Effector CD8-positive, alpha-beta T cell (primary cell): ENCODE data around the gene CLPTM1L.

Experiments used
- DNase-seq: peaks from one replicate; lab custom pipeline; 2025; lab: John Stamatoyannopoulos, UW
- total RNA-seq, 4 experiments: gene quantifications; one replicate each; lab custom pipeline; 2026; lab: John Stamatoyannopoulos, UW

The CLPTM1L gene, protein sequence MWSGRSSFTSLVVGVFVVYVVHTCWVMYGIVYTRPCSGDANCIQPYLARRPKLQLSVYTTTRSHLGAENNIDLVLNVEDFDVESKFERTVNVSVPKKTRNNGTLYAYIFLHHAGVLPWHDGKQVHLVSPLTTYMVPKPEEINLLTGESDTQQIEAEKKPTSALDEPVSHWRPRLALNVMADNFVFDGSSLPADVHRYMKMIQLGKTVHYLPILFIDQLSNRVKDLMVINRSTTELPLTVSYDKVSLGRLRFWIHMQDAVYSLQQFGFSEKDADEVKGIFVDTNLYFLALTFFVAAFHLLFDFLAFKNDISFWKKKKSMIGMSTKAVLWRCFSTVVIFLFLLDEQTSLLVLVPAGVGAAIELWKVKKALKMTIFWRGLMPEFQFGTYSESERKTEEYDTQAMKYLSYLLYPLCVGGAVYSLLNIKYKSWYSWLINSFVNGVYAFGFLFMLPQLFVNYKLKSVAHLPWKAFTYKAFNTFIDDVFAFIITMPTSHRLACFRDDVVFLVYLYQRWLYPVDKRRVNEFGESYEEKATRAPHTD
- 94.2 to 145 (median 102) reads per million in 4 experiments for total RNA-seq

DNA sequence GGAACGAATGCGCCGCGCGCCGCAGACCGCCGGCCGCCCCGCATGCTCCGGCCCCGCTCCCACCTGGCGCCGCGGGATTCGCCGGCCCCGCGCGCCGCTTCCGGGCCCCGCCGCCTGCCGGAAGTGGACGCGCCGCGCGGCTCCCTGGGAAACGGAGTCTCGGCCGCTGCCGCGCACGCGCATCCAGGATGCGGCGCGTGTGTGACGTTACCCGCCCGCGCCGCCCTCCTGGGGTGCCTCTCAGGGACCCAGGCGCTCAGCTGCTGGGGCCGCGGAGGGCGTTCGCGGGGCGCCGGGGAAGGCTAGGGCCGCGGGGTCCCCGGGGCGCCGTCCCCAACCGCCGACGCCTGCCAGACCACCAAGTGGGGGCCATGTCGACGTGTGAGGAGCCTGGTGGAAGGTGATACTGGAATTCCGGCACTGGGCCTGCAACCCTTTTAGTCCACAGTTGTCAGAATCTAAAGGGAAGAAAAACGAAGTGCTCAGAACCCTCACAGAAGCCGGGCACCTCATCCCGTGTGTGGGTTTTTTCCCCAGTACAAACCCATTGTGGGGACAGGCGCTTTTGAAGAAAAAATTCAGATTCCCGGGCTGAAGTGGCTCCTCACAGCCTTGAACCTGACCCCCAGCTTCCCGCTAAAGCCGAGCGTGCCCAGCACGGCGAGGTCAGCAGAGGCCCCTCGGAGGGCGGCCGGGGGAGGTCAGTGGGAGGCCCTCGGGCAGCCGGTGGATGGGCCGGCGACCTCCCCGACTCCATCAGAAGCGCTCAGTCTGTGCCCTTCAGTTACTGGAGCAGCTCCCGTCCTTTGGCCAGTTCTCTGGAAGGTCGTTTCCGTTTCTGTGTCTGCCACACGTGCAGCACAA is at the start of gene CLPTM1L:
Gene CLPTM1L (minus strand): TSS at position 125 of the 864 bp plus-strand sequence. CDS start 258 bp downstream, outside the sequence.
- DNase-seq: peak; percentile 82

DNA sequence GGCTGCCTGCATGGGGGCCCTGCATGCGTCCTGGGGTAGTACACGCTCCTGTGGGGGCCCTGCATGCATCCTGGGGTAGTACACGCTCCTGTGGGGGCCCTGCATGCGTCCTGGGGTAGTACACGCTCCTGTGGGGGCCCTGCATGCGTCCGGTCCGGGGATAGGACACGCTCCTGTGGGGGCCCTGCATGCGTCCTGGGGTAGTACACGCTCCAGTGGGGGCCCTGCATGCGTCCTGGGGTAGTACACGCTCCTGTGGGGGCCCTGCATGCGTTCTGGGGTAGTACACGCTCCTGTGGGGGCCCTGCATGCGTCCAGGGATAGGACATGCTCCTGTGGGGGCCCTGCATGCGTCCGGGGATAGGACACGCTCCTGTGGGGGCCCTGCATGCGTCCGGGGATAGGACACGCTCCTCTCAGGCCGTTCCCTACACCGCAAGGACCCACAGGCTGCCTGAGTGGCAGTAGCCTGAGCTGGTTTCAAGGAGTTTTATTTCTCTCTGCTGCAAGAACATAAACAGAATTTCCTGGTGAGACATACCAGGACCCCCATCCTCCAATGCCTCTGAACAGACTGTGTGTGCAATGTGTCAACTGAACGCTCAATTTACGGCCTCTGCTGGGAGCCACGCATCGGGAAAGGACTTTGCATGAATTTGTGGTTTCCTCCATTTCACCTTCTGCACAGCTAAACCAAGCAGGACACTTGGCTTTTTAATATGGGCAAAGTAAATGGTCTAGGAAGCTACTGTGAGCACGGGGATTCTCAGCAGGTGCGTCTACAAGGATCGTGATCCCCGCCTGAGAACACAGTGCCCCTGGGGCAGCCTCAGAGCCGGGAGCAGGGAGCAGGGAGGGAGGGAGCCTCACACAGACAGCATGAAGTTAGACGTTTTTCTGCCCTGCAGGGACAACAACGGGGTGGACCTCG is 48.9 kb upstream of the CLPTM1L start:
- DNase-seq: no peak

DNA sequence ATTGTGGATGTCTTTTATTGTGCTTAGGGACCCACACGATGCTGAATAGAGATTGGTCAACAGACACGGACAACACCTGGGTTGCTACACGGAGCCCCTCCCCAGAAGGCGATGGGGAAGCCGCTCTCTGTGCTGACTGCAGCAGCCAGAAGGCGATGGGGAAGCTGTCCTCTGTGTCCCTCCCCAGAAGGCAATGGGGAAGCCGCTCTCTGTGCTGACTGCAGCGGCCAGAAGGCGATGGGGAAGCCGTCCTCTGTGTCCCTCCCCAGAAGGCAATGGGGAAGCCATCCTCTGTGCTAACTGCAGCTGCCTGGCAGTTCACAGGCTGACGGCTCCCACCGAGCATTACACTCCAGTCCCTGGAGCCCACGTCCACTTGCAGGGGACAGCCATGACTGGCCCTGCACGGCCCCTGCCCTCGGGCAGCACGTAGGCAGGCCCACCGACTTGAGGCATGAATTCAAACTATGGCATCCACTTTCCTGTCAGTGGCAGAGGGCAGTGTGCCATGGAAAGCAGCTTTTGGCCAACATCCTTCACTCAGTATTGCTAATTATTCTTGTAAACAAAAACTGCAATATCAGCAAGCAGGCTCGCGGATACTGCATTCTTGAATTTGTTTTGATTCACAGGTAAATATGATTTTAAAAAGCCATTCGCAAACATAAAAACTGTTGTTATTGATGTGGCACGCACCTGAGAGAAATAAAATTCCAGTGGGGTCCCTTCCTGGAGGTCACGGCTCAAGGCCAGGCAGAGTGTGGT is 48.1 kb upstream of the CLPTM1L start:
- DNase-seq: no peak

DNA sequence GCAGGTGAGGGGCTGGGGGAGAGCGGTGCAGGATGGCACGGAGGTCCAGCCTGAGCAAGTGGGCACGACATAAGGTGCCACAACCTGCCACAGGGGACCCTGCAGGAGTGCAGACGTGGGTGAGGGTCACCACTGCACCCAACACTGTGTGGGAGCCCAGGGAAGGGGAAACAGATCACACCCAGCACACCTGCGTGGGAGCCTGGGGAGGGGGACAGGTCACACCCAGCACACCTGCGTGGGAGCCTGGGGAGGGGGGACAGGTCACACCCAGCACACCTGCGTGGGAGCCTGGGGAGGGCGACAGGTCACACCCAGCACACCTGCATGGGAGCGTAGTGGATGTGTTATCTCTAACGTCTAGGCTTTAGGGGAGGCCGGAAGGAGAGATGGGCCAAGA is 47.4 kb upstream of the CLPTM1L start:
- no peak for DNase-seq

DNA sequence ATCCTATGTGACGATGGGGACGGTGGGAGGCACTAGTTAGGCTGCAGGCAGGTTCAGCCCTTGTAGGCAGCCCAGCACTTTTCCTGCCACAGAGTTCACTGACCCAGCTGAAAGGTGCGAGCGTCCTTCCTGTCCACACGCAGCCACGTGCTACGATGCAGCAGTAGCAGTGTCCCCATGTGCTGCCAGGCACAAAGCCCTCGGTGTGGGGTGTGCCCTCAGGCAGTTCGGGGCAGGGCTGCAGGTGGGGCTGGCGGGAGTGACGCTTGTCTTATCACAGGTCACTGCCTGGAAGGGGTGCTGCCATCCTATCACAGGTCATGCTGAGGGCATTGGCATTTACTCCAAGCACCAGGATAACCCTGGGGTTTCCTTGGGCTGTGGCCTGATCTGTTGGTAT is 46.8 kb upstream of the CLPTM1L start:
- DNase-seq: no peak

DNA sequence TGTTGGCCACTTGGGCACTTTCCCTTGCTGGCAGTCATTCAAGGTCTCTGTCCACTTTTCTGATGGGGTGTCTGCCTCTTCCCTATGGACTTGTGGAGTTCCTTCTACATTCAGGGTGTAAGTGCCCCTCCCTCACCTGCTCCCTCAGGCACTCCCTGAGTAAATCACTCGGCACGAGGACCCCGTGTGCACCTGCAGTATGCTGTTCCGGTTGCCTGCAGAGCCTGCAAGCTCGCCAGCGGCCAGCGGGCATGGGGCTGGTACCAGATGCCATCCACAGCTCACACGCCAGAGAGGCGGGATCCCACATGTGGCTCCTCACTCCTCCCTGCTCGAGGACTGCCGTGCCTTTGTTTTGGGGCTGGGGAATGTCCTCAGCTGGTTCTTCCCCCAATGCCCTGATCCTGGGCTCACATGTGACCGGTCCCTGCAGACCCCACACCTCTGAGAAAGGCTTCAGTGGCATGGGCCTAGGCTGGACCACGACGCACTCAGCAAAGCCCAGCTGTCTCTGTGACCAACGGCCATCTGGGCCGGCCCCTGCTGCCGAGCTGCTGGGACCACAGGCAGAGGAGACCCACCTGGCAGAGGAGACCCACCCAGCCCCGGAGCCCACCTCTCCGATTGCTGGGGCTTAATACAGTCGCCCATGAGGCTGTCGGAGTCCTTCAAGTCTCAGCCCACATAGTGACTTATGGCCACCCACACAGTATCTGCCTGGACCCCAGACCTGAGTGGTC is 46.1 kb upstream of the CLPTM1L start:
- no peak for DNase-seq

DNA sequence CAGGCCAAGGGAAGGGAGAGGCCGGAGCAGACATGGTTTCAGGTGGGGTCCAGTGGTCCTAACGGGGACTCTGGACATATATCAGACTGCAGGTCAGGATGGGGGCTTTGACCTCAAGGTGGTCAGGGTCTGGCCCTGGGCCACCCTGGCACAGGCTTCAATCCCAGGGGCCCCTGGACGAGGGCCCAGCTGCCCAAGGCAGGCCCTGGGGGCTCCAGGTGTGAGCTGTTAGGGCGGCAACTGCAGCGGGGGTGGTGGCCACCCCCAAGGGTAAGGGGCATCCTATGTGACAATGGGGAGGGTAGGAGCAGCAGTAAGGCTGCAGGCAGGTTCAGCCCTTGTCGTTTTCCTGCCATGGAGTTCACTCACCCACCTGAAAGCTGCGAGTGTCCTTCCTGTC is 45.4 kb upstream of the CLPTM1L start:
- no peak for DNase-seq

DNA sequence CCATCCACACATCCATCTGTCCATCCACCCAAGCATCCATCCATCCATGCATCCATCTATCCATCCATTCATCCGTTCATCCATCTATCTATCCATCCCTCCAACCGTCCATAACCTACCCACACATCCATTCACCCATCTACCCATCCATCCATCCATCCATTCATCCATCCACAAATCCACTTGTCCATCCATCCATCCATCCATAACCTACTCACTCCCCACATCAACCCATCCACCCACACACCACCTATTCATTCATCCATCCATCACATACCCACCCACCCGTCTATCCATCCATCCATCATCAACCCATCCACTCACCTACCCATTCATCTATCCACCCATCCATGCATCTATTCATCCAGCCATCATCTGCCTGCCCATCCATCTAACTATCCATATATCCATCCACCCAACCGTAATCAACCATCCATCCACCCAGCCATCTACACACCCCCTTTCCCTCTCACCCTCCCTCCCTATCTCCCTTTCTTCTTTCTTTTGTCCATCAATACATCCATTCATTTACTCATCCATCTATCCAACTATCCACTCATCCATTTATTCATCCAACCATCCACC is 43.6 kb upstream of the CLPTM1L start:
- no peak for DNase-seq

DNA sequence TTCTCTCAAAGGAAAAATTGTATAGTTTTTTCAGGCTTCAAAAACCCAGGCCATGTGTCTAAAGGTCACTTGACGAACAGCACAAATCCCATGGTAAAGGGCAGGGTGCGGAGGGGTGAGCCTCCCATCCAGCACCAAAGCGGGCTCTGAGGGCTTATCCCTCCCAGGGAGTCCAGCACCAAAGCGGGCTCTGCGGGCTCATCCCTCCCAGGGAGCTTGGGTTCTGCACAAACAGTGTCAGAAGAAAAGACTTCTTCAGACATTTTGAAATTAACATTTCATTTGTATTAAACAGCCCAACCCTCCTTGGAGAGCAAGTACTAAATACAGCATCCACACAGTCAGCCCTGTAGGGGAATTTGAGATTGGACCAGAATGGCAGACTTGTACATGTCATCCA is 43.0 kb upstream of the CLPTM1L start:
- no peak for DNase-seq

DNA sequence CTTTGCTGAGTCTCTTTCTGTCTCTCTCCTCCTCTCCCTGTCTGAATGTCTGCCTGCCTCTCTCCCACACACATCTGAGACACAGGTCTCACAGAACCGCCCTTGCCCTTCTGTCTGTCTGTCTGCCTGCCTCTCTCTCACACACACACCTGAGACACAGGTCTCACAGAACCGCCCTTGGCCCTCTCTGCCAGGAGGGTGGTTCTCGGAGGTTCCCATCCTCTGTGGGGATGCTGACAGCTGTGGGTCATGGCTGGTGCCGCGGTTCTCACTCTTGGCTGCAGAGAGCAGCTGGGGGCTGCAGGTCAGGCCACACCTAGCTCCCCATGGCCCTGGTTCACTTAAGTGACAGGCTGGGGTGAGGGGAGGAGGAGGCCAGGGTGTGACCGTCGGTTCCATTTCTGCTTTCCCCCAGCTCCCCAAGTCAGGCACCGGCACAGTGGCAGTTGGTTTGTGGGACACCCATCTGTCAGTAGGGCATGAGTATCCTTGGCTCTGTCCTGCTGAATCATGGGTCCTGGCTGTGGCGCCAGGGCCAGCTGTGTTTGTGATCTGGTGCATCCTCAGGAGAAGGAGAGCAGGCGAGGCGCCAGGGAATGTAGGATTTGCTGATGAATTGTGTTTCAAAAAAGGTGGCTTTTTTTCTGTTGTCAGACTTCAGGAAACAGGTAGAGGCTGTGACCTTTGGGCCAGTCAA is 42.3 kb upstream of the CLPTM1L start:
- DNase-seq: no peak

DNA sequence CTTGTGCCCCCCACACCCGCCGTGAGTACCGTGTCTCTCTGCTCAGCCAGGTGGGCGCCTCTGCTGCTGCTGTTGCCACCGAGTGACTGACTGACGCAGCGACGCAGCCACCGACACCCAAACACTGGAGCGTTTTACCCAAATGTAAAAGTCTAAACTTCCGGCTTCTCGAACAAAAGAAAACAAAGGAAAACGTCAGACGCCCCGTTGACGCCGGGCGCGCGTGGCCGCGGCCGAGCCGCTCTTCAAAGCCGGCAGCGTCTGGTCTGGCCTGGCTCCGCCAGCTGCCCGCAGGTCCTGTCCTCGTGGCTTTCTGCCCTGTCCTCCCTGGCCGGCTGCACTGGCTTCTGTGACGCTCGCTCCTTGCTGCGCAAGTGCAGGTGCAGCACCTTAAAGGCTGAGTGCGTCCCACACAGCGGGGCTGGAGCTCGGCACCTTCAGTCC is 41.4 kb upstream of the CLPTM1L start:
- DNase-seq: peak; percentile 56

DNA sequence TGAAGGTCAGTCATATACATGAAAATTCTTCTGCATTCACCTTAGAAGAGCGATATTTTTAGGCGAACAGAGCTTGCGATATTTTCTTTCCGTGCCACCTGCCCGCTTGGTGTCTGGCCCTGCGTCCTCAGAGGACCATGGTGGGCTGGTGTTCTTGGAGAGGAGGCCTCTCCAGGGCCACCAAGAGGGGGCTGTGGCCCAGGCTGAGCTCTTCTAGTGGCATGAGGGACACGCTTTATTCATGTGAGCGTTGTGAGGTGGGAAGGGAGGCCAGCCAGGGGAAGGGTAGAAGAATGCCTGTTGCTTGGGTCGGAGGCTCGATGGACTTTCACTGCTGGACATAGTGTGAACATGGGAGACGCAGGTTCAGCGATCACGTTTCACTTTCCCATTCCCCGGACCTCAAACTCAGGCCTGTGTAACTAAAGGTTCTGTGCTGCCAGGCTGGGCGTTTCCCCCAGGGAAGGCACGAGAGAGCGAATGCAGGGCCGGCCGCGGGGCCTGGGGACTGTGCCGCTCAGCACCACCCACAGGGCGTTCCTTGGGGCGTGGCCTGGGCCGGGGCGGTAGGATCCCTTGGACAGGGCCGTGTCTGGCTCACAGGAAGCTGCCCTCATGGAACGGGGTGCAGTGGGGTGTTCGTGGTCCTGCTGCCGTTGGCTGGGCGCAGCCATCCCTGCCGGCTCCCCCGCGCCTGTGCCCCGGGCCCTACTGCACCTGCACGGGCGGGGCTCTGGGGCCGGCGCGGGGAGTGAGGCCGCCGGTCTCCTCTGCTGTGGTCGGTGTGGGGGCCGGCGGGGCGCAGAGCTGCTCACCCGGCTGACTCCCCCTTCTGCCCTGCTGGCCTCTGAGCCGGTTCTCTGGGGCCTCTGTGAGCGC is 40.7 kb upstream of the CLPTM1L start:
- DNase-seq: peak; percentile 69

DNA sequence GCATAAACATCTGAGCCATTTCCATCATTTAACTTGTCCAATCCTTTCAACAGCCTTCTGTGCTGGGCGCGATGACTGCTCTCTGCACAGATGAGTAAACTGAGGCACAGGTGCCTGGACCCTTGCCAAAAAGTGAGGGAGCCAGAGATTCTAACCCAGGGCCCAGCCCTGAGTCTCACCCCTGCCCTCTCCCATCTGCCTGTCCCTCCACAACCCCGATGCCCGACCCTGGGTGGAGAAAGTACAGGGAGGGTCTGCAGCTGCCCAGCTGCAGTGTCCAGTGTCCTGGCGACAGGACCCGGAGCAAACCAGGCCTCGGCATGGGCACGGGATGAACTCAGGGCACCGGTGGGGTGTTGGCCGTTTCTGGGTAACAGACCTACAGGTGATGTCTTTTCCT is 39.6 kb upstream of the CLPTM1L start:
- no peak for DNase-seq

DNA sequence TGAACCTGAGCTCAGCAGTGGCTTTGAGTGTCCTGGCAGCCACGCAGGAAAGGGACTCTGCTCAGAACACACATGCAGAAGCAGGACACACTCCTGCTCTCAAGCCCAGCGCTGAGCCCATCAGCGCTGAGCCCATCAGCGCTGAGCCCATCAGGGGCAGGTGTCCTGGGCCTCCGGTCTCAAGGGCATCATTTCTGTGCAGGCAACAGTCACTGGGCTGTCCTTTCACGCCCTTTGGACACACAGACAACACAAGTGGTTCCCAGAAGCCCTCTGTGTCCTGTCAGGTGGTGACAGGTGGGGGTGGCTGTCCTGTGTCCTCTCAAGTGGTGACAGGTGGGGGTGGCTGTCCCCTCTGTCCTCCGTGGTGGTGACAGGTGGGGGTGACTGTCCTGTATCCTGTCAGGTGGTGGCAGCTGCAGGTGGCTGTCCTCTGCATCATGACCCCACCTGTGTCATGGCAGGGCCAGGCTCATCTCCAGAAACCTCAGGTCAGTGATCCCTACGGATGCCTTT is 39.0 kb upstream of the CLPTM1L start:
- DNase-seq: no peak

DNA sequence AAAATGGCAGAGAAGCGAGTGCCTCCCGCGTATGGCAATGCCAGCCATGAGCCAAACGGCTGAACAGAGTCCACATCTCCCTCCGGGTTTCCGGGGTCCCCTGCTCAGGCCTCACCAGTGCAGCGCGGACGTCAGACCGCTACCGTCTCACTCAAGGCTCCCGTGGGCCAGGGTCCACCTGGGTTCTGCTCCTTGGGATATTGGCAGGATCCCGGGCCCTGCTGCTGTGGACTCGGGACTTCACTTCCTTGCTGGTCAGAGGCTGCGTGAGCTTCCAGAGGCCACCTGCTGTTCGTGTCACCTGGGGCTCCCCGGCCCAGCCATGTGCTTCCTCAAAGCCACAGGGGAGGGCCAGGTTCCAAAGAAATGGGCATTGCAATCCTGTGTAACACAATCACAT is 38.4 kb upstream of the CLPTM1L start:
- DNase-seq: no peak

DNA sequence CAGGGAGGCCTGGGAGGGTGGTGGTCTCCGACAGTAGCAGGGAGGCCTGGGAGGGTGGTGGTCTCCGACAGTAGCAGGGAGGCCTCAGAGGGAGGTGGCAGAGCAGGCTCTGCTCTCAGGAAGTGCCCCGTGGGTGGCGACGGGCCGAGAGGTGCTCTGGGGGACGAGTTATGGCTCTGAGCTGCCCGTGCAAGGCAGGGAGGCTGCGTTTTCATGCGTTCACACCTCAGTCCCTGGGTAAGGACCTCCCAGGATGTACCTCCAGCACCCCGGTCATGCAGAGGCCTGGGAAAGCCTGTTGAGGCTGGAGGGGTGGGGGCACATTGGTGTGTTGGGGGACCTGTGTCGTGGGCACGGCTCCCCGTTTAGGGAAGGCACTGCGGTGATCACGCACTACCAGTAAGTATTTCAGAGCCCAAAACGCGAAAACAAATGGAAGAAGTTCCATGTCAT is 37.4 kb upstream of the CLPTM1L start:
- DNase-seq: no peak

DNA sequence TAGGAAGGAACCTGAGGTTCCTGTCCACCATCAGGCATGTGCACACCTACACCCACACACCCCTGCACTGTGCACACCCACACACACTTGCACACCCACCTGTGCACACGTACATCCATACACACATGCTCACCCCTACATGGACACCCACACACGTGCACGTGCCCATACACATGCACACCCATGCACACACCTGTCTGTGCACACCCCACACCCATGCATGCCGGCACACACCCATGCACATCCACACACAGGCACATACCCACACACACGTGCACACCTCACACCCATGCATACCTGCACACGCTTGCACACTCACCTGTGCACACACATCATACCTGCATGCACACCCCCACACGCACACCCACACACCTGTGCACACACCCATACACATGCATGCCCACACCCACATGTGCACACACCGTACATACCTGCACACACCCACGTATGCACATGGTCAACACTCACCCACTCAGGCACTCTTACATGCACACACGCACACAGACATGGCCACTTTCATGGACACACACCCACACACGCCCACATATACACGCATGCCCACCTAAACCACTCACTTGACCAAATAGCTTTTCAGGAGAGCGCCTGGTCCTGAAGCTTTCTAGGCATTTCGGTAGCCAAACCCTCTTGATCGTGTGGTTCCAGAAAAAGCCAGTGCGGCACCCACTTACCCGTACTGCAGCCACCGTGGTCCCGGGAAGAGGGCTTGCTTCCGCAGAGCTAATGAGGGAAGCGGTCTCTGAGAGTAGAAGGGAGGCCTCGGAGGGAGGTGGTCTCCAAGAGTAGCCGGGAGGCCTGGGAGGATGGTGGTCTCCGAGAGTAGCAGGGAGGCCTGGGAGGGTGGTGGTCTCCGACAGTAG is 36.7 kb upstream of the CLPTM1L start:
- DNase-seq: no peak
